T-helper 1 cell (primary cell): ENCODE measurements around the gene MKI67.
"Not testable (repeated sequence)": the region's sequence is repeated elsewhere in the genome, so short reads cannot be mapped to it uniquely, and the experiment has no call there.

Experiments
- DNase-seq, 5 donors: peaks; one replicate each; pipeline ENCODE4 v3.0.0-alpha.2; 2012 to 2020

Gene MKI67

DNA sequence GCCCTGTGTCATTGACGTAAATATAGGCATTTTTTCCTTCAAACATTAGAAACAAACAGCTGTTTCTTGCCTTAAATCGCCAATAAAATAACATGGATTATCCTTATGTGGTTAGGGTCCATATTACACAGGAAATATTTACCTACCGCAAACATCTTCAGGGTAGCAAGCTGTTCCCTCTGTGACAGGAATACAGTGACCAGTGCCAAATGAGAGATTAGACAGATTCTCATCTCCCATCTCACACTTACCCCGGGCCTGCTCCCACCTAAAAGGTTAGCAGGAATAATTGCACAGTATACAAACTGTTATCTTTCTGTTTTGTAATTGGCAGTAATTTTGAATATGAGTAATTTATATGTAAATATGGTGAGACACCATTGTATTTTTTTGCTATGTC is 16.5 kb downstream of the MKI67 start:
- DNase-seq, result no peak

DNA sequence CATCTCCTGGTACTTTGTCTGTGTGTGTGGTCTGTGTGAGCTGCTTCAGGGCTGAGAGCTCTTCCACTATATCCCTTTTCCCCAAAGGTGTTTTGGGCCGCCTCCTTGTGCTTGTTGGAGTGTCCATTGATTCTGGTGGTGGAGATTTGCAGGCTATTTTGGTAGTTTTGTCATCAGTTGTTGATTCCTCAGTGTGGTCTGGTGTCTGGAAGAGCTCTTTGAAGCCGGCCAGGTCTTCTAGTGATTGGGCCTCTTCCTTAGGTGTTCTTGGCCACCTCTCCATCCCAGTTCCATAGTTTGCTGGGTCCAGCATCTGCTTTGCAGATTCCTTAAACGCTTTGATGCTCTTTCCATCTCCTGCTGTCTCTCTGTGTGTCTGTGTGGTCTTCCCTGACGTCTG is 20.8 kb downstream of the MKI67 start:
- DNase-seq, result no peak

DNA sequence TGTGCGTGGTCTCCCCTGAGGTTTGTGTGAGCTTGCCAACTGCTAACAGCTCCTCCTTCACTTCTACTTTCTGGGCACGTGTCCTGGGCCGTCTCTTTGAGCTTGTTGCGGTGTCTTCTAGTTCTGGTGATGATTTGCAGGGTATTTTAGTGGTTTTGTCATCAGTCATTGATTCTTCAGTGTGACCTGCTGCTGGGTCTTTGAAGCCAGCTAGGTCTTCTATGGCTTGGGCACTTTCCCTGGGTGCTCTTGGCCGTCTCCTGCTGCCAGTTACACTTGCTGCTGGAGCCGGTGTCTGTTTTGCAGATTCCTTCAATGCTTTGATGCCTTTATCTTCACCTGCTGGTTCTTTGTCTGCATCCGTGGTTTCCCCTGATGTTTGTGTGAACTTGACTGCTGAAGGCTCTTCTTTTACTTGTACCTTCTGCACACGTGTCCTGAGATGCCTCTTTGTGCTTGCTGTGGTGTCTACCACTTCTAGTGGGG is 23.0 kb downstream of the MKI67 start:
- DNase-seq, result peak in 2 of 5 donors; percentile 14 to 29

DNA sequence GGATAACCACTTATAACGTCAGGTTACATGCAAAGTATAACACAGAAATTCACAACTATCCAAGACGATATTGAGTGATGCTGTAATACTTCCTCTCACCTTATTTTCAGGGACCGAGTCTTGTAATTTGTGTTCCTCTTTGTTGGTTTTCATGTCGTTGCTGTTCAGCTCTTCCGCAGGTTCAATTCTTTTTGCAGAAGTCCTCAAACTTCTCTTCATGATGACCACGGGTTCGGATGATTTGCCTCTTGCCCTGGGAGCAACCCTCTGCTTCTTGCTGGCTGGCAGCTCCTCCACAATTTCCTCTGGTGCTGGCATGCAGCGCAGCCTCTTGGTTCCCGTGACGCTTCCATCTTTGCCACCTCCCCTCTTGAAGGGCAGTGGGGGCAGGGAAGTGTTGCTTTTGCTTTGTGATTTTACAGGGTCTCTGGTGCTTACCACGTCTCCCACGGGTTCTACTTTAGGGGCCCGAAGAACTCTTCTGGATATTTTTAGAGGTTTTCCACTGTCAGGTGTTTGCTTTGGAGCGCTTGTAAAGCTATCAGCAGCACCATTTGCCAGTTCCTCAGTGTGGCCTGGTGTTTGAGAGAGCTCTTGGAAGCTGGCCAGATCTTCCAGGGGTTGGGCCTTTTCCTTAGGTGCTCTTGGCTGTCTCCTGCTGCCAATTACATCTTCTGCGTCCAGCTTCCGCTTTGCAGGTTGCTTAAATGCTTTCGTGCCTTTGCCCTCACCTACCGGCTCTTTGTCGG is 23.6 kb downstream of the MKI67 start:
- DNase-seq, result no peak

DNA sequence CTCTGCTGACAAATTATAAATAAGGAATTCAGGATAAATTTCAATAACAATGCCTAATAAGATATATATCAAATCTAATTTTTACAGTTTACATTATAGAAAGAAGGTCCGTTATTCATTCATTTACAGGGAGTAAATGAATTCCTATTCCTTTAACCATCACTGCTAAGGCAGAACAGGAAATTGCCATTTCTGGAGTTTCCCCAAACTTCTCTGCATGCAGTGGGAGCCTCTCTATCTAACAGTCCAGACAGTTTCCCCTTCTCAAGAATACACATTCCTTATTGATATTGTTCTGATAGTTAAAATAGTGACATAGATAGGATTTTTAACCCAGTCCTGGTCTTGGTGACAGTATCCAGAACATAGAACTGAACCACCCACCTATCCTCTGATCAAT is 24.3 kb downstream of the MKI67 start:
- DNase-seq, result no peak

DNA sequence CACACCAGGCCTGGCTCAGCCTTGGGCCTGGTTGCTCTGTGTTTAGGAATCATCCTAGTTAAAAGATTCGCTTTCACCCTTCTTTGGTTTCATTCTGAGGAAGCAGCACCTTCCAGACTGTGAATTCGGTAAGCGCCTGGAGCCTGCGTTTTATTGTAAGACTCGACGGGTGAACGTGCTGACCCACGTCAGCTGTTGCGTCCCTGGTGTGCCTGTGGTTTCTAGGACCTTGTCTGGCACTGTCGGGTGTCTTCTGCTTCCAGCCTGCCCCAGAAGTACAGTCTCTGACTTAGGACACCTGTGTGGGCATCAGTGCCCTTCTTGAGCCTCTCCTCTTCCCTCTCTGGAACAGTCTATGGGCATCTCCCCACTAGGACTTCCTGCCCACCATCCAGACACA is 26.3 kb downstream of the MKI67 start:
- no peak for DNase-seq

DNA sequence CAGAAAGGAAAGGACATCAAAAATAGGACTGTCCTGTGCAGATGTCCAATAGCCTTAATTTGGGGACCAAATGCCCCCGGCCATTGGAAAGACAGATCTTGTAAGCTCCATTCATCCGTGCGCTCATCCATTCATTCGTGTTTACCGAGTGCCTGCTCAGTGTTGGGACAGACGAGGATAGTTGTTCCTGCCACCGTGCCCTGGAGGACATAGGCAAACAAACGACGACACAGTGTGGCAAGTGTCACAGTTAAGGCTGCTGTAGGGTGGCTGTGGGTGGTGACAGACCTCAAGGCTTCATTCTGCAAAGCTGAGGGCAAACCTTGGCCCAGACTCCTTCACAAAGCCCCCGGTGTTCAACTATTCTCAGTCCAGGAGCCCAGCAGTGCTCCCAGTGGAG is 27.6 kb downstream of the MKI67 start:
- DNase-seq, result no peak

DNA sequence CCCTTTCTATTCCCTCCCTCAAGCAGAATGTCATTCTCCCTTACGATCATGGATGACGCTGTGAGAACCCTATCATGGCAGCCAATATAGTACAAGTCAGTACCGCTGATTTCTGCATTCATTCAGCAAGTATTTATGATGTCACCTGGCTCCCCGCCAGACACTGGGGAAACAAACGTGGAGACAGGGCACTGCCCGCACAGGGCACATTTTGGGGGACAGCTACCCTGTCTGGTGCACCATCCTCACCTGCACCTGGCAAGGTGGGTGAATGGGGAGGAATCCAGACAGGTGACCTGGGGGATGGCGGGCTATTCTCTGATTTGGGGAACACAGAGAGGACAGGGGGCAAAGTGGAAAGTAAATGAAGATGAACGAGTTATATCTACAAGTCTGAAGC is 28.4 kb downstream of the MKI67 start:
- no peak for DNase-seq

DNA sequence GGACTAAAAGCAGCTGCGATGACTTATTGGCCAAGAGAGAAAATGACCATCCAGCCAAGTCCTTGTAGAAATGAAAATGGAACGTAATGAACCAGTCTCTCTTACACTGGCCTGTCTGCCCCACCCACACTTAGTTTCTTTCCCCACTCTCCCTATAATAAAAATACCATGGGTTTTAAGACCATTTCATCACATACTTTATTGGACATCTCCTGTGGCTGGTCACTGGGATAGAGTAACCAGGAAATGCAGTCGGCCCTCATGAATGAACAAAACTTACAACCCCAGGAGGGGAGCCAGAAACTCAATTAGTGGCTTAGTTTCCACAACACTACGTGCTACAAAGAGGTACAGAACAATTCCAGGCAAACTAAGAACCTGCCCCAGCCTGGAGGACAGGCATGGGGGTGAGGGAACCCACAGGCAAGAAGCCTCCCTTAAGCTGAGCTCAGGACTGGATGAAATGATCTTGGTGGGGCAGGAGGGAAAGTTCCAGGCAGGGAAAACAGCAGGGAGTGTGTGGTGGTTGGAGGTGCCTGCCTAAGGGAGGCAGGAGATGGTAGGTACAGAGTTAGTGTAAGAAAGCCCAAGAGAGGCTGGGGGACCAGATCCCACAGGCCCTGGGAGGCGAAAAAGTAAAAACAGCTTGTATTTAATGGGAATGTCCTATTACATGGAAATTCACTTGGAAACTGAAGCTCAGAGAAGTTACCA is 29.6 kb downstream of the MKI67 start:
- no peak for DNase-seq

DNA sequence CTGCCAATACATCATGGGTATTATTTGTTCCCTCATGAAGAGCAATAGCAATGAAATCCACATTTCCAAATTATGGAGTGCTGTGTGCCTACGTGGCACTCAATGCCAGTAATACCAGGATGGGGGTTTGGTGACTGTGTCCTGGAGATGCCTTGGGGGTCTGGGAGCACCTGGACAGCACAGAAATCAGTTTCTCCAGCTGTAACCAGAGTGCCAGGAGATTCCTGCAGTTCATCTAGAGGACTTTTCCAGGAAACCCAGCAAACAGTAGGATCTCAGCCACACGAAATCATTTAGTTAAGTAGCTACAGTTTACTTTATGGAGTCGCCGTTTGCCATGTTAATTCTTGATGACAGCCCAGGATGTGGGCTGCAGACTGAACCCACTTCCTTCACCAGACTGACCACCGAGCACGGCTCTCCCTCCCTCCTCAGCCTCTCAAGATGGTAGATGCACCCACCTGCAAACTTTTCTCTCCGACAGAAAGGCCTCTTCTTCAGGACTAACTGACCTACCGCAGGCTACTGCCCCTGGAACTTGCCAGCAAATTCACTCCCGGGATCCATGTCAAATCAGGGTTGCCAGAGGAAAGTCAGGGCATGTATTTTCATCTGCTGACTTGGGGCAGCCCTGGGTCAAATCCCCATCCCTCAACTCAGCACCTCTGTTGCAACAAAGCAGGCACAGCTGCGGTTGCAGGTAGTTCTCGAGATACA is 30.3 kb downstream of the MKI67 start:
- DNase-seq, result peak in 1 of 5 donors; percentile 72

DNA sequence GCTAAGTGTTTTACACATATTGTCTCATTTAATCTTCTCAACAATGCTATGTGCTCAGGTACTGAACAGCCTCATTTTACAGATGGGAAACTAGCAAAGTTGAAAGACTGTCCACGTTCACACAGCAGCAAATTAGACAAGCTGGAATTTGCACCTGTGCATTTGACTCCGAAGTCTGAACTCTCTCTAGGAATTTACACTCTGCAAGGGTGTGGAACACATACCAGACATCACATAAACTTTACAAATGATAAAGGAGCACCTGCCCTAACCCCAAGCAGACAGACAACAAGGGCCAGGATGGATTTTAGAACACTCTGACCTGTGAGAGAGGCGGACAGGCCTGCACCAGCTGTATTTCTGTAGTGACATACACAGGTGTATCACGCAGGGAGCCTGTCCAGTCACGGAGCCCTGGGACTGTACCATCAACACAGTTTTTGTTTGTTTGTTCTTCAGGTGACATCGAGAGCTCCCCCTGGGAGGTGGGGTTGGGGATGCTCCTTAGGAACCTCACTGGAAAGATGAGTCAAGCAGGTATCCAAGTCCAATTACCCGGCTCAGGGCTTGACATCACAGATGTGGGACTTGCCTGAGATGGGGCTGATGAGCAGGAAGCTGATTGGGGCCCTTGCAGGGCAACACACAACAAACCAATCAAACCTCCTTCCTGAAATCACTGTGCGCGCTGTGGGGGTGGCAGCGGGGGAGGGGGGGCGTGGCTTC is 31.0 kb downstream of the MKI67 start:
- DNase-seq, result peak in 4 of 5 donors; percentile 15 to 82 (median 49)

DNA sequence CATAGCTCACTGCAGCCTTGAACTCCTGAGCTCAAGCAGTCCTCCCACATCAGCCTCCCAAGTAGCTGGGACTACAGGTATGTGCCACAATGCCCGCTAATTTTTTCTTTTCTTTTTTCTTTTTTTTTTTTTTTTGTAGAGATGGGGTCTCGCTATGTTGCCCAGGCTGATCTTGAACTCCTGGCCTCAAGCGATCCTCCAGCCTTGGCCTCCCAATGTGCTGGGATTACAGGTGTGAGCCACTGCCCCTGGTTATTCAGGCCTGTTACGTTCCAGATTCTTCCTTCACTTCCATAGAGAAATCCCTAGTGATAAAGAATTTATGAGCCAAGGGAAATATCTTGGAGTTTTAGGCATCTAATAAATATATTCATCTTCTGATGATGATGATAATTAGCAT is 31.6 kb downstream of the MKI67 start:
- DNase-seq, result not testable (repeated sequence)

DNA sequence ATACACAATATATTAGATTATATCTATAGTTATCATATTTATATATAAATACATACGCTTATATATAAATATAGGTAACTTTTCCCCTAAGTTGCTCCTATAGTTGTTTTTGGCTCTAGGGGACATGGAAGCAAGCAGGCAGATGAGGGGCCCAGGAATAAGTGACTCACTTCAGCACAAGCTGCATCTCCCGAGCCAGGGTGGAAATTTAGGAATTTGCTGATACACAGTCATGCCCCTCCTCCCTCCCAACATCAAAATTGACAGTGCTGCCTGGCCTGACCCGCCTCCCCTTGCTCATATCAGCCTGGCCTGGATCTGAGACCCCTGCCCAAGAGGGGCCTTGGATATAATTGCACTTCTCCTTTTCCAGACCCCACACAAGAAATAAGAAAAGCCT is 33.8 kb downstream of the MKI67 start:
- DNase-seq, result no peak

DNA sequence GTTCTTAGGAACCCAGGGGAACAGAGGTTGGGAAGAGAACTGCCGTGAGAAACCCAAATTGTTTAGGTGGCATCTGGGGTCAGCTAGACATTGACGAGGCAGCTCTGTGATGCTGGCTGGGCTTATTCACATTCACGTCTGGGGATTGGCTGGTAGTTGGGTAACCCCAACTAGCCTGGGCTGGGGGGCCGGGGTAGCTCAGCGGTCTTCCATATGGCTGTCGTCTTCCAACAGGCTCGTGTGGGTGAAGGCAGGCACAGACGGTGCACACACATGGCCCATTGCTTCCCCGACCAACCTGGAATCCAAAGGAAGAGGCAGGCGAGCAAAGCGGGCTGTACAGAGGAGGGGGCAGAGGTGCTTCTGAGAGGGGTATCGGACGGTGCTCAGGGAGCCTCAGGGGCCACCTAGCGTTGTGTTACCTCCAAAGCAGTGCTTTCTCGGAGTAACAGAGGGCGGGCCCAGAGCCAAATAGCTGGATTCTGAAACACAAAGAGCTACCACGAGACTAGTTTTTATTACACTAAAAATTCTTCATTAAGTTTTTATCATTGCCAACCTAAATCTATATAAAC is 34.5 kb downstream of the MKI67 start:
- DNase-seq, result no peak

DNA sequence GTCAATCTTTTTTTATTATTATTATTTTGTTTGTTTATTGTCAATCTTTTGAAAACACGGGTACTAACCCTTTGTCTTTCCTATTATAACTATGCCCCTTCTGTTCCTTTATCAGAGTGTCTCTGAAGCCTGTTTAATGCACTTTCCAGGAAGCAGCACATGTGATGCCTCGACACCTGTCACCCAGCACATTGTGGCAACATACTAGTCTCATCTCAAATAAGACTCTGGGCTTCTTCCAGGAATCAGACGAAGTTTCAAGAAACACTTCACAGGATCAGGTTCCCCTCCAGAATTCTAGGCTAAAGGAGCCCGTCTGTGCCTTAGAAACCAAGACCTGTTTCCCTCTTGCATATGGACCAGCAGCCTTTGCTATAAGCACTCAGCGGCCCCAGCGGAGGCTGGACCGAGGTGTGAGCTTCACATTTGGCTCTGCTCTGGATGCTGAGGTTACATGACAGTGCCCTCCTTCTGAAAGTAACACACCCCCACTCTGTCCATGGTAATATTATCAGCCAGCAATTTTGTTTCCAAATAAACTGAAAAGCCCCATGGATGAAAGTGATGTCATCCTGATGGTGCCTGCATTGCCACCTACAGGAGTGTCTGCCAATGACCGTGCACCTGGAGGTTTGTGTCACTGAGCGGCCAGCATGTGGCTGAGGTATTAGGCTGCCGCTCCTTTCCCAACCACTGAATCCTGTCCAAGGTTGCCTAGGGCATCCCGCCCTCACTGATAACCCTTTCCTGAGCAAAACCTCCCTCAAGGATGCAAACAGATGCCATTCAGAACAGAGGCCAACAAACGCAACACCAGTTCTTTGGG is 38.1 kb downstream of the MKI67 start:
- no peak for DNase-seq

DNA sequence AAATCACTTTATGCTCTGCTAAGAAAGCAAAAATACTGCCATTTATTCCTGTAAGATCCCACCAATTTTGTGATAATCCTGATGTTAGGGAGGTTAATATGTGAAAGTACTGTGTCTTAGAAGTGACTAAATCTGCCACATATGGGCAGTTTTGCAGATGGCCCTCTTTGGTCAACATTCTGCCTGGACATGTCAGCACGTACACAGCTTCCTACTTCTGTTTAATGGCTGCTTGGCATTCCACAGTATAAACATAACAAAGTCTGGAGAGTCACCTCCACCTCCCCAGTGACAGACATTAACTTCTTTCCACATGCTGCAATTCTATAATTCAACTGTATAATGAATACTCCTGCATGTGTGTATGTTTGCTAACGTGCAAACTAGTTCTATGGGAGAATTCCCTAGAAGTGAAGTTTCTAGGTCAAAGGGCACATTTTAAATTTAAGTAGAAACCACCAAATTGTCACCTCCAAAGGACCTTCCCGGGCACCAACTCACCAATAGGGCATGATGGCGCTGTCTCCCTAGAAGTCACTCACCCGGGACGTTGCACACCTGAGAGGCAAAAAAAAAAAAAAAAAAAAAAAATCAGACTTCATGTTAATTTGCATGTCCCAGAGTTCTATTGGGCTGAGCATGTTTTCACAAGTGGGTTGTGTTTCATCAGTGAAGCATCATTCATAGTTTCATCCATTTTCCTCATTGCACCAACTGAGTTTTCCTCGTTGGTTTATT is 38.9 kb downstream of the MKI67 start:
- no peak for DNase-seq

DNA sequence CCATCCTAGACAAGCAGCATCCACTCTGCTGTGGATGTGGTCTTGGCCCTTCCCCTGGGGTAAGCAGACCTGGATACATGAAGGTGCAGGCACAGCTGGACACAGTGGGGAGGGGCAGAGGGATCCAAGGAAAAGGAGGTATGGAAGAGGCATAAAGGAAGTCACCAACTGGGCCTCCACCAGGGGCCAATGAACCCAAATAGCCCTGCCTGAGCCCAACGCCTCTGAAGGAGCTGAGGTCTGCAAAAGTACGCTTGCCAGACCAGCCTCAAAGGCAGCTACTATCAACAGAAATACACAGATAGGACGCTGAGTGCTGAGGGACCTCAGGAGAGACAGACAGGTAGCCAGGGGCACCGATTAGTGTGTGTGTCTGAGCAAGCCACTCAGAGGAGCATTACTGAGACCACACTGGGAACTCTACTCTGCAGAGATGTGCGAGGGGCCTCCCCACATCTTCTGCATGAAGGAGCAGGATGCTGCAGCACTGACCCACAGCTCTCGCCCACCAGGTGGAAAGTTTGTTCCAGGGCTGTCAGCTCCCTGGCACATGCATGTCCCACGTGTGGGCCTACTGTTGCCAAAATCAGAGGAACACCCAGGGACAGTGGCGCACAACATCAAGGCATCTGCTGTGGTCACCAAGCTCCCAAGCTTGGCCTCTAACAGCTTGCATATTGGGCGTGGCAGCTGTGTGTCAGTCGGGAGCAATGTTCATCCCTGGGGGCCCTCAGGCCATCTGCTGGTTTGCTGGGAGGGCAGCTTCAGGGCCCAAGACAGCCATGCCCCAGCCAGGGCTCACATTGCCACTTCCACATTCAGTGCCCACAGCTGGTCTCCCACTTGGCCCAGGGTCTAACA is 40.0 kb downstream of the MKI67 start:
- no peak for DNase-seq

DNA sequence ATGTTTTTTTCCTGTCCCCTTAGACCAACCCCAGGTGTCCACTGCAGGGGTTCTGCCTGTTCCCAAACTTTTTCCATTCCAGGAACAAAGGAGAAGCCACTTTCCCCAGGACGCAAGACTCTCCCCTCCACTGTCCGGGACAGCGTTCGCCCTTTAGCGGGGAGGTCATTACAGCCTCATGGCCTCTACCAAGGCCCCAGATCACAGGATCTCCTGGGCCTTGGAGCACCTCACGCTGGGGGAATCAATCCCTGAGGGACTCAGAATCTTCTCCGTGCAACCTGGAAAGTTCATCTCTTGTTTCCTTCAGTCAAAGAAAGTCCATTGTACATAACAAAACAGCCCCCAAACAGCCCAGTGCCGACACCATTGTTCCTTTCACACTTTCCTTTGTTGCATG is 41.2 kb downstream of the MKI67 start:
- DNase-seq, result no peak

DNA sequence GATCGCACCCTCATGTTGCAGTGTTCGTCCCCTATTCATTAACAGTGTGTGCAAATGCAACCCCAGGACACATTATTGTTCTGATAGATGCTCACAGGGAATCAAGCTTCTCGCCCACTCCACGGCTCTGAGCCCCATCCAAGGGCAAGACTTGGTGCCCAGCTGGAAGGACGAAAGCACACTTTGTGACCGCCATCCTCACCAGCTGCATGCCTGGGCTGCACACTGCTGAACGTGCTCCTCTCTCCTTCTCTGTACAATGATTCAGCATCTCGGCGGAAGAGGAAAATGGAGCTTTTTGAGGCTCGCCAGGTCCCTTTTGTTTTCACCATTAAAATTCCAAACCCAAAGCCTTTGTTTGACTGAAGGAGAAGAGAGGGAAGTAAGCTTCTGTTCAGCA is 41.9 kb downstream of the MKI67 start:
- DNase-seq, result no peak
